Mucosa of descending colon (tissue), 3 donors: ENCODE data around the gene ADGRD1. TPM values are rescaled to one million over a fixed set of nuclear protein-coding genes. Genes with fewer than 3 reads are reported as not detected.

Source experiments
- ATAC-seq: fragments of 200-7000 bp; cut with Tn5 transposase; one replicate; pipeline ENCODE4 v1.9.1; 2020; ENCODE audit warnings: mild to moderate bottlenecking, moderate library complexity
- DNase-seq, 3 donors: peaks; one replicate each; pipeline ENCODE4 v3.0.0-alpha.2; 2020
- H3K36me3 ChIP-seq: fragments of 200-600 bp; one replicate; pipeline ENCODE4 v1.8.0; 2021; ENCODE audit warnings: low read depth, mild to moderate bottlenecking
- H3K4me1 ChIP-seq: fragments of 200-600 bp; one replicate; pipeline ENCODE4 v1.8.0; 2021; ENCODE audit warnings: low read depth, mild to moderate bottlenecking
- H3K4me3 ChIP-seq: fragments of 200-600 bp; one replicate; pipeline ENCODE4 v1.8.0; 2021; ENCODE audit warnings: mild to moderate bottlenecking
- H3K9me3 ChIP-seq: fragments of 200-600 bp; one replicate; pipeline ENCODE4 v1.8.0; 2021; ENCODE audit warnings: mild to moderate bottlenecking
- intact Hi-C, 2 donors: fragments of 100-400 bp; cut with DNase I in 1 of 2; cut with micrococcal nuclease in 1 of 2; formaldehyde crosslinking; loops; one replicate each; pipeline versions ENCODE4 v1.11.0 to v1.11.1; 2022; cut with DNase I, micrococcal nuclease
- total RNA-seq, 3 donors: library from RNA; stranded (reverse); fragmentation: NEBNext Ultra II Directional in 2 of 3; extraction: Animal tissue kit (Norgen Biotek cat#: 25700) in 2 of 3; gene quantifications; one replicate each; pipeline versions ENCODE4 v1.2.1 to v1.2.4, GENCODE V29; 2021 to 2023
- TF ChIP-seq, protein P1 (sequence below): fragments of 200-600 bp; IDR thresholded peaks from one replicate; pipeline ENCODE4 v1.8.0; 2022; ENCODE audit warnings: antibody characterized with exemption, mild to moderate bottlenecking
- donor health status: DM: no; HTN: no; CAD: no; lungs with moderate emphysema.
- donor health status: DM: no; HTN: no; CAD: no.
- donor health status: DM: no; HTN: yes; CAD: no.

ADGRD1 gene
- total RNA-seq, 3 donors from 2014 or later, result 2.6 to 18.4 (median 12.9) TPM

- Histone ChIP-seq H3K9me3 (no peaks in the 10 kb centered on the region), H3K4me3 (no peak overlapping the region), H3K36me3 (no peaks in the 10 kb centered on the region), H3K4me1 (no peaks in the 10 kb centered on the region)
- intact Hi-C loops, result no loop called here
- DNase-seq (no peak), ATAC-seq (no peak)
- TF ChIP-seq, protein P1, sequence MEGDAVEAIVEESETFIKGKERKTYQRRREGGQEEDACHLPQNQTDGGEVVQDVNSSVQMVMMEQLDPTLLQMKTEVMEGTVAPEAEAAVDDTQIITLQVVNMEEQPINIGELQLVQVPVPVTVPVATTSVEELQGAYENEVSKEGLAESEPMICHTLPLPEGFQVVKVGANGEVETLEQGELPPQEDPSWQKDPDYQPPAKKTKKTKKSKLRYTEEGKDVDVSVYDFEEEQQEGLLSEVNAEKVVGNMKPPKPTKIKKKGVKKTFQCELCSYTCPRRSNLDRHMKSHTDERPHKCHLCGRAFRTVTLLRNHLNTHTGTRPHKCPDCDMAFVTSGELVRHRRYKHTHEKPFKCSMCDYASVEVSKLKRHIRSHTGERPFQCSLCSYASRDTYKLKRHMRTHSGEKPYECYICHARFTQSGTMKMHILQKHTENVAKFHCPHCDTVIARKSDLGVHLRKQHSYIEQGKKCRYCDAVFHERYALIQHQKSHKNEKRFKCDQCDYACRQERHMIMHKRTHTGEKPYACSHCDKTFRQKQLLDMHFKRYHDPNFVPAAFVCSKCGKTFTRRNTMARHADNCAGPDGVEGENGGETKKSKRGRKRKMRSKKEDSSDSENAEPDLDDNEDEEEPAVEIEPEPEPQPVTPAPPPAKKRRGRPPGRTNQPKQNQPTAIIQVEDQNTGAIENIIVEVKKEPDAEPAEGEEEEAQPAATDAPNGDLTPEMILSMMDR, result no peak
Observed at GRCh38 chr12:131076791-131077747, 123.4 kb downstream of the ADGRD1 start.

DNA sequence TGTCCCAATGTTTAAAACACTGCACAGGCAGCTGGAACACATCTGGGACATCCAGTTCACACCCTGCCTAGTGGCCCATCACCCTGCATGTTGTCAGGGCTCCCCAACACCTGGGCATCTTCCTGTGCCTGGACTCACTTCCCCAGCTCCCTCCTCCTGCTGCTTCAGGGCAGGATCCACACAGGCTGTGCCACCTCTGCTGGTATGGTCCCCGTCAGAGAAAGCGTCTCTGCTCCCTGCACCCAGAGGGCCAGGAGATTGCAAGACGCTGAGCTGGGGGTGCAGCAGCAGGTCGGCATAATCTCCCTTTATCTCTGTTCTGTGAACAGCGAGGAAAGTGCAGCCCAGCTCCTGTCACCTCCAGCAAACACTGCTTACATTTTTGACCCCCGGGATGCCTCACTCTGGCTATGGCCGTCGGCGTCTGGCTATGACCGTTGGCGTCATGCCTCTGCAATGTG lies 124.3 kb downstream of the ADGRD1 start:
- no peak overlapping the region for H3K4me3 ChIP-seq
- H3K4me1 ChIP-seq, result no peaks in the 10 kb centered on the region
- DNase-seq (no peak), ATAC-seq (no peak)
- TF ChIP-seq, protein P1, result no peak
- H3K36me3 ChIP-seq, result no peaks in the 10 kb centered on the region
- intact Hi-C loops, result no loop called here
- no peaks in the 10 kb centered on the region for H3K9me3 ChIP-seq

- no peaks in the 10 kb centered on the region for H3K36me3 ChIP-seq
- no peaks in the 10 kb centered on the region for H3K4me1 ChIP-seq
- intact Hi-C loops, result no loop called here
- H3K9me3 ChIP-seq, result no peaks in the 10 kb centered on the region
- no peak overlapping the region for H3K4me3 ChIP-seq
- DNase-seq, result no peak
- TF ChIP-seq, protein P1, result no peak
- no peak for ATAC-seq
Observed at GRCh38 chr12:131082290-131083194, 128.8 kb downstream of the ADGRD1 start.

GRCh38 chr12:131084341-131085011 lies 130.8 kb downstream of the ADGRD1 start:
- intact Hi-C loops, result loop anchor here in 1 of 2 donors (5.0 kb wide), 1 partner anchor 42 kb away; no protein-coding TSS in a partner anchor
- no peaks in the 10 kb centered on the region for H3K4me1 ChIP-seq
- no peaks in the 10 kb centered on the region for H3K36me3 ChIP-seq
- no peak for DNase-seq
- H3K4me3 ChIP-seq, result no peak overlapping the region
- no peak for ATAC-seq
- no peaks in the 10 kb centered on the region for H3K9me3 ChIP-seq
- TF ChIP-seq, protein P1, result no peak
